Stimulated activated CD4-positive, alpha-beta T cell treated with anti-CD3 and anti-CD28 coated beads, Interleukin-4, amount 100 ng/mL, for 24 hours (primary cell): ENCODE data around the gene CAMK1D.

ENCODE experiments used
- DNase-seq: peaks from one replicate; pipeline ENCODE4 v3.0.0-alpha.2; 2020

Gene CAMK1D

DNA sequence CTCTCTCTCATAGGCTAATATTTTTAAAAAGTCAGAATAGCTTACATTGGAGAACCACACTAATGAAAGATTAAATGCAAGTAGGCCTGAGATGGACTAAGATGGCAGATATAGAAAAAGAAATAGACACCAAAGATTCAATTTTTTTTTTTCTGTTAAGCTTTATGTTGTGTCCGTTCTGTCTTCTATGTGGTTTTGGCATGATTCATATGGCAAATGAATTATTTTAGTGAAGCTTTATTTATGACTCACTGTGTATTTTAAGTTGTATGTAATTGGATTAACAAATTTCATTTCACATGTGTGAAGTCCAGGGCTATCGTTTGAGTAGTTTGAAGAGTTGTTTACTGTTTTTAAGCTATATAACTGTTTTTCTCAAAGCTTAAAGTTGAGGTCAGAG, 214.8 kb downstream of the CAMK1D start:
- no peak for DNase-seq

DNA sequence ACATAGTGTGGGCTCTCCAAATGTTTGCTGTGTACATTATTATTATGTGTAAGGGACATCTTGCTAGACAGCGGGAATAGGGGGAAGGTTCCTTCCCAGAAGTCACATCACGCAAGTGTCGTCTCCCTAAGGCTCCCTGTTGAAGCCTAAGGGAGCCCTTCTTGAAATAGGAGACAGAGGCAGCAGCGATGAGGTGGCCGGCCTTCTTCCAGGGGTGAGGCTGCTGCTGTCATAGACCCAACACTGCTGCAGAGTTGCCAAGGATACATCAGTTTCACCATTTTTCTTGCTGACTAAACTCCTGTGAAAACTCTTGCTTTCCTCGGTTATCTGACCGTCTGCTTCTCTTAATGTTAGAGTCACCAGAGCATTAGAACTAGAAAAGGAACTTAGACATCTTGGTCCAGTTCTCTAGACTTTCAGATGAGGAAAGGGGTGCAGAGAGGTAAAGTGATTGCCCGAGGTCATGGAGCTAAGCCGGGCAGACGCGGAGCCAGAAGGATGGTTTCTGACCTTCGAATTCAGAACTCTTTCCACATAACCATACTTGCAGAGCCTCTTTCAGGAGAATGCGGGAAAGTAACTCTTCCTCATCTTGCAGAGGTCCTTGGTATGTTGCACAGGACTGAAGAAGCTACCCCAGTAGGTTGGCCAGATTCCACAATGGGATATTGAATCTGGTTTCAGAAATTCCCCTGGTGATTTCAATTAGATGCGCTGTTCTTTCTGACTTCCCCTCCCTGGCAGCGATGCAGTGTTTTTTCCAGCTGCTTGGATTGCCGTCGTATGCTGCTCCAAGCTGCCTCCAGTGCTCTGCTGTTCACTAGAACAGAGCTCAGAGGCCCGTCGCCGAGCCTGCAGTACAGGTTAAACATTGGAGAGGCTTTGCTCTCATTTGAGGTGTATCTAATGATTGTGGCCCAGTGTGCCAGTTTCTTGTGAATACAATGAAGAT, 217.1 kb downstream of the CAMK1D start:
- no peak for DNase-seq

DNA sequence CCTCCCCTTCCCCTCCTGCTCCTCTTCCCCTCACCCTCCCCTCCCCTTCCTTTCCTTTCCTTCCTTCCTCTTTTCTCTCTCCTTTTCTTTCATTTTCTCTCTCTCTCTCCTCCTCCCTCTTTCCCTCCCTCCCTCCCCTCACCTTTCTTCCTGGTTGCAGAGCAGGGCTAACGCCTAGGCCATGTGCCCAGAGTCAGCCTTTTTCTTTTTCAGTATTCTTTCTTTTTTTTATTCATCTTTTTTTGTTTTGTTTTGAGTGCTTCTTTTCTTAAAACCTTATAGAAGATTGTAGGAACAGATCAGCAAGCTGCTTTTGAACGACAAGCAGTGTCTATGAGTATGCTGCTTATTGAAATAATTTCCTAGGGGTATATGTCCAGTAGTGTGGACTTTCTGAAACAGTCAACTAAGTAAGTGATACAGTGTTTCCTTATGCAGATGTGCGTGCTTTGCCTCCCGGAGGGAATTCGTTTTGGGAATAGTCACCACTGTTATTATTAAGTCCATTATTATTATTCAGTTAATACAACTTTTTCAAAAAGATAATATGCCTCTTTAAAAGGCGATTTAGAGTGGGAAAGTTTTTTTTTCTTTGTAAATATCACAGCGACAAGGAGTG, 219.2 kb downstream of the CAMK1D start:
- no peak for DNase-seq

DNA sequence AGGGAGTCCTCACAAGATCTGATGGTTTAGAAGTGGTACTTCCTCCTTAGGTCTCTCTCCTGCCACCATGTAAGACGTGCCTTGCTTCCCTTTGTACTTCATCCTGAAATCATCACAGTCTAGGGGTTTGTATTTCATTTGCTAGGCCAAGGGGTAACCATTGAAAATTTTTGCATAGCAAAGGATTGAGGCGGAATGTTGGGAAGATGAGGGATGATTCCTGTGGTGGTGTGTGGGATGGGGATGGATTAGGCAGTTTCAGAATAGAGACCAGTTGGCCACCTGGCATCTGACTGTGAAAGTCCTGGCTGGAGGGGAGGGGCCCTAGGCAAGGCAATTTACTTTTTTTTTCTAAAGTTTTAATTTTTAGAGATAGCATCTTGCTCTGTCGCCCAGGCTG, 222.9 kb downstream of the CAMK1D start:
- DNase-seq: no peak

DNA sequence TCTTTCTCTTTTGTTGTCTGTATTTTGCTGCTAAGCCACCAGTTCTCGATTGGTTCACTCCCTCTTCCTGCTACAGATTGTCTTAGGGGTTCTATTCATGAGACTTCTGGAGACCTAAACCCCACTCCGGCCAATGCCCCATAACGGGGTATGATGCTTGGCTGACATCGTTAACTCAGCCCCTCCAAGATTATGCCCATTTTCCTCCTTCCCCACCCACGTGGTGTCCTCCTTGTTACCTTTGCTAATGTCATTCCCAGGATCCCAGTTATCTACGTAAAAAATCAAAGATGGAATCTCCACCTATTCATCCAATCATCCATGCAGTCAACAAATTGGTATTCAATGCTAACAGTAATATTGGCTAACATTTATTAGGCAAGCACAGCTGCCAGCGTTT, 228.3 kb downstream of the CAMK1D start:
- DNase-seq: no peak

DNA sequence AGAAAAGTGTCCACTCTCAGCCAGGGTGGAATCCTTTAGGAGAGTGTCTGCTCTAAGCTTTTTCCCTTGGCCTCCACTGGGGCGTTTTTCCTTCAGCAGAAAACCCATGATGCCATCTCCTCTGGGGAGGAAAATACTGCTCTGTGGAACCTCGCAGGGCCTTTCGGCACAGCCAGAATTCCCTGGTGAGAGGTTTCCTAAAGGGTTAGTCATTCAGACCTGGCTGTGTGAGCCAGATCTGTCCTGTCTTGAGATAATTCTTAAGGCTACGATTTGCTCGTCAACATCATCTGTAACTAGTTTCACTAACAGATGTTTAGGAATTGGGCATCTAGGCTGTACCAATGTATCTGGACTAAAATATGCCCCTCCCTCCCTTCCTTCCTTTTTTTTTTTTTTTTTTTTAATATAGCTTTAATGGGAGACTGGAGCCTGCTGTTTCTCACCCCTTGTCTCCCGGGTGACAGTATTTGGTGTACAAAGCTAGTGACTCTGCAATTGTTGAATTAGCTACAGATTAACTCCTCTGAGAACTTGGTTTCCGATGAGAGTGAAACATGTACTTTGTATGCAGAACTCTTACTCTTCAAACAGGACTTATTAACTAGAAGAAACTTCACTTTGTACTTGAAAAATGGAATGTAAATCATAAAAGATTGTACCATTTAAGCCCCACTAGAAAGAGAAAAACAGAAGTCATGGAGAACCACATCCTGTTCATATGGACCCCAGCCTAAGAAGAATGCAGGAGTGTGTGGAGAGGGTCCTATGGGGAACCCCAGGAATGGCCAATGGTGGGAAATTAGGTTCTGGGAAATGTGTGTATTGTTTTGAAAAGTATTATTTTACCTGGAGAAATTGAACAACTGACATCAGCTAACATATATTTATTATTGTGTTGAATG, 230.9 kb downstream of the CAMK1D start:
- DNase-seq: no peak

DNA sequence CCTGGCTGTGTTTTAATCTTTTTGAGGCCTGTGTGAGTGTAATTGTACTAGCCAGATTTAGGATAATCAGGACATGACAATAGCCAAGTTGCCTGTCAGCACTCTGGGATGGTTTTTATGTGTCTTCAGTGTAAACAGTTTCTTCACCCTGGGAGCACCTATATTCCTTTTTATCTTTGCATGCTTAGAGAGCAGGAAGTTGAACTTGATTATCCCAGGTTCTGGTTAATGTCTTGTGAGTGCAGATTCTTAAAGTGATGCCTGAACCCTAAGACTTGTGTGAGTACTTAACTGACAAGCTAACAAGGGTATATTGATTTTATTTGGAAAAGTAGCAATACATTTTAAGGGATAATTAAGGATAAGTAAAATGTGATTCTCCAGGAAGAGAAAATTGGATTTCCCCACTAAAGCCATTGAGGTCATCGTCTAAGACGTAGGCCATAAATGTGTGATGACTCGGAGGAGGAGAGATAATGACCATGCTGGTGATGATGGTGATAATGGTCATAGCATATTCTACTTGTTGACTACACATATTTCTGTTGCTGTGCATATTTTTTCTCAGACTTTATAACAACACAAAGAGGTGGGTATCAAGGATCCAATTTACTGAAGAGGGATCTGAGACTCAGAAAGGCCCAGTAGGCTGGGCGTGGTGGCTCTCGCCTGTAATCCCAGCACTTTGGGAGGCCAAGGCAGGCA, 234.7 kb downstream of the CAMK1D start:
- DNase-seq: no peak

DNA sequence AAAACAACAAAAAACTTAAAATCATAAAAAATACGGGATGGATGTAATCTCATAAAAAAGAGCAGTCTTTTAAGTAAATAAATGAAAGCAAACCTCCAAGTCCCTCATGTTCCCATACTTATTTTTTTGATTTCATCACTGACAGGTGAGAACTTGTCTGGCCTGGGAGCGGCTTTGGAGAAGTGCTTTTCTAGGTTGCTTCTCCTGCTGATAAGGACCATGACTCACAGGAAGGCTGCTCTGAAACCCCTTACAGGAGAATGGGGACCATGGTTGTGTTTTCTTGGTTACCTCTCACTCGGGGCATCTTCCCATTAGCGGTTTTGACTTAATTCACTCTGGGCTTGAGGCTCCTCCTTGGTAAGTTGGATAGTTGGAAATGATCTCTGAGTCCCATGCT, 237.4 kb downstream of the CAMK1D start:
- no peak for DNase-seq

DNA sequence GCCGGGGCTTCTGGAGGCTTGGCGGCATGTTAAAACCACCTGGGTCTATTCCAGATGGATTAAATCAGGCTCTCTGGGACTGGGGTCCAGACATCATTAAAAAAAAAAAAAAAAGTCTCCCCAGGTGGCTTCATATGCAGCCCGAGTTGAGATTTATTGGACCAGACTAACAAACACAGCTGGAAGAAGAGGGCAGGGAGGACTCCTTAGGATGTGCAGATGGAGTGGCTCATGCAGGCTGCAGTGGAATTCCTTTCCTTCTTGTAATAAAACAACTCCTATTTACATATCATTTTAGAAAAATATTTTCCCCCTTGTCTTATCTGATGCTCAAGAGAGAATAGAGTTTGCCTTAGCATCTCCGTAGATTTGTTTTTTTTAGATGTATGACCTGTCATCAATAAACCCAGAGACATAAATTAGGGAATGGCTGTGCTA, 238.1 kb downstream of the CAMK1D start:
- DNase-seq: no peak

DNA sequence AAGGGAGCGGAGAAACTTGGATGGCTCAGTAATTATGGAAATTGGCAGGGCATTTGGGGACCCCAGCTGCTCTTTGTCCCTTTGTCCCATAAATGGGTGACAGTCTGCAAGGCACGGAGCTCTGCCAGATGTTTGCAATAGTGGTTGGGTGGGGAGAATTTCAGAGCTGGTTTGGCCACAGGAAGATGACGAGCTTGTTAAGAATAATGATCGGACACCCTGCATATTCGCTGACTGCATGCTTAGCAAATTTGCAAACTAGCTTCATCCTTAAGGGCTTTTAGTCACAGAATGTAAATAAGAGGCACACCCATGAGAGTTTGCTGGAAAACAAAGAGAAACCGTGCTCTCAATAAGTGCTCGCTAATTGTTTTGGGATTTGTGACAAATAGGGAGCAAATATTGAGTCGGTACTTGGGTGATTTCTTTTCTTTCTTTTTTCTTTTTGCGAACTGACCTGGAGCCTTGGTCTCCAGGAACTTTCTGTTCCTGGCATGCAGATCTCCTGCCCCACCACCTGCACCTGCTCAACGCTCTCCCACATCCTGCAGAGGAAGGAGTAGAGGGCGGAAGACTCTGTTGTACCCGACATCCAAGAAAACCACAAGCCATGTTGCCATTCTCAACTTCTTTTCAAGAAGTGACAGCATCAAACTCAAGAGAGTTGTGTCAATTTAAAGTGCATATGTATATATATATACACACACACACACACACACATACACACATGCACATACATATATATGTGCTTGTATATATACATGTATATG, 238.9 kb downstream of the CAMK1D start:
- DNase-seq: no peak

DNA sequence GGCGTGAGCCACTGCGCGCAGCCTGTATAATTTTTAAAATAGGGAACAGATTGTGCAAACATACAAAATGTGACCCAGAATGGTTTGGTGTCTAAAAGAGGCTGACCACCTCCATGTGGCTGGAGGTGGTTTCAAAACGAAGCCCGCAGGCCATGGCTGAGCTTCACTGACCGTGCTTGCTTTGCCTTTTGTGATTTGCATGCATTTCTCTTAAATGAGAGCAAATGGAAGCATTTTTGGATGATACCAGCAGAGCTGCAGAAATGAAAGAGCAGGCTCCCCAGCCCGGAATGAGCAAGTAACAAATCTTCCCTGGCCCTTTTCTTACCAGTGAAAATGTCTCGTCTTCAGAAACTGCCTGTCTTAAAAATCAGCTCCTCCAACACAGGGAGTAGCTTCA, 239.9 kb downstream of the CAMK1D start:
- no peak for DNase-seq

DNA sequence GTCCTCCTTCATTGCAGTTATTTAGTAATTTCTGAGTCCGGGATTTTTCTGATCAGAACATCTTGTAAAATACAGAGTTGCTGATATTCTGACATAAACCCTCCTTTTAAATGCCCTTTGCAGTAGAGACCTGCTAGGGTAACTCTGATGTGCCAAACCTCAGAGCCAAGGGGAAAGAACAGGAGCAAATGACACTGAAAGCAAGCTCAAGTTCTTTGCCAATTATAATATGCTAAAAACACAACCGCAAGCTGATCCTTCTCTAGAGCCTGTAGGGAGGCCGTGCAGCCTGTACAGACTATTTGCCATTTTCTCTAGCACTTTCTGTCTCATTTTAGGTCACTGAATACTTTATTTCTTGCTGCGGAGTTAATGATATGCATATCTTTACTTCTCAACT, 240.4 kb downstream of the CAMK1D start:
- DNase-seq: no peak

DNA sequence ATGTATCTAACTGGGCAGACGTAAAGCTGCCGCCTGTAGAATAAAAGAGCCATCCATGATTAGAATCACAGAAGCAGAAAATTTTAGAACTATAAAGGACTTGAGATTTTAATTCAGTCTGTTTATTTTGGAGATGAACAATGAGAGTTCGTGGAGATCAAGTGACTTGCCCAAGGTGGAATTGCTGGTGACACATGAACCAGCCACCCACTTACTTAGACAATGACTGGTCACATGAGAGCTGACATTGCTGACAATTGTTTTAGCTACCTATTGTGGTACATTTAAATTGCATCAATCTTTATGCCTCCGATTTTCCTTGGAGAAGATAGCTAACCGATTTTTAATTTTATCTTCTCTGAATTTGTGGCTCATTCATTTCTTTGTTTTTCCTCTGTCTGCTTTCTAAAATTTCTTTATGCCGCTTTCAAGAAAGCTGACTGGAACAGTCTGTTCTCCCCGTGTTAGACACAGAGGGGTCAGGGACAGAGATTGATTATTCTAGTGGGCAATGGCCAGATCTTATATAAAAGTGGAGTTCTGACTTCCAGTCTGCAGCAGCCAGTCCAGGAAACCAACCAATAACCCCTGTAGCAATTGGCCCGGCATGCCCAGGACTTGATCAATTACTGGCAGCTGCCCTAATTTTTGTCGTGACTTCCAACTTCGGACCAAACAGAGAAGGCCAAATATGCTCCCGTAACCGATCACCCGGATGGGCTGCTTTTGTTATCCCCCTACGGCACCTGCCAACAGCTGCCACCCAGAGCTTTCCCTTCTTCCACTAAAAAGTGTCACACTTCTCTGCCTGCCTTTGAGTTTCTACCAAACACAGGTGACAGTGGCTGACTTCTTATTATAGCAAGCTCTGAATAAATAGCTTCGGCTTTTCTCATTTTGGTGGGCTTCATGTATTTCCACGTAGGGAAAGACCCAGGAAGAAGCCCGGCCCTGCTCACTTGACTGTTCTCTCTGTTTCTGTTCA, 241.6 kb downstream of the CAMK1D start:
- DNase-seq: no peak

DNA sequence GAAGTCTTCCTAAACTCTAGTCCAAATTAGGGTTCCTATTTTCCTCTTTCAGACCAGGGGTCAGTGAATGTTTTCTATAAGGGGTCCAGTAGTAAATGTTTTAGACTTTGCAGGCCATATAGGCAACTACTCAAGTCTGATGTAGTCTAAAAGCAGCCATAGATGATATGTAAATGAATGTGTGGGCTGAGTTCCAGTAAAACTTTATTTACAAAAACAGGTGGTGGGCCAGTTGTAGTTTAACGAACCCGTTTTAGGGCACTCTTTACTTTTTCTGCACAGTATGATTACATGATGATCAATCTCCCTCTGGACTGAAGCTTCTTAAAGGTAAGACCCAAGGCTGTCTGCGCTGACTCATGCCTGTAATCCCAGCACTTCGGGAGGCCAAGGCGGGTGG, 243.6 kb downstream of the CAMK1D start:
- no peak for DNase-seq

DNA sequence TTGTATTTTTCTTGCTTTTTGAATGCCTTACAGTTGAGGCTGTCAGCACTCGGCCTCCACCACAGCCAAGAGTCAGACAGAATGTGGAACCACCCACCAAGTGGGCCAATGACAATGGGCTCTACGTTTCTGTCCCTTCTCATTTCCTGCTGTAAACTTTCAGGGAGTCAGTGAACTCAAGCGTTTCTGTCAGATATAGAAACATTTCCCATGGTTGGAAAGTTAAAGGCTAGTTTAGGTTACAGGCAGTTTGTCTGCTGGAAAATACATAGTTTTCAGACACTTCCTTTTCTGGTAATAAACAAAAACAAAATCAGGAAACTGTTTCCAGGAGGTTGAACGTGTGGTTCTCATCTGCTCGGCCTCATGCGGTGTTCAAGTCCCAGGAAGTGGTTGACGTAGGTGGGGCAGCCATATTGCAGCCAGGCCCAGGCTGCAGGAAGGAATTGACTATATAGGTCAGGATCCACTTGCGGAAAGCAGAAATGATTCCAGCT, 245.1 kb downstream of the CAMK1D start:
- peak; percentile 30 for DNase-seq

DNA sequence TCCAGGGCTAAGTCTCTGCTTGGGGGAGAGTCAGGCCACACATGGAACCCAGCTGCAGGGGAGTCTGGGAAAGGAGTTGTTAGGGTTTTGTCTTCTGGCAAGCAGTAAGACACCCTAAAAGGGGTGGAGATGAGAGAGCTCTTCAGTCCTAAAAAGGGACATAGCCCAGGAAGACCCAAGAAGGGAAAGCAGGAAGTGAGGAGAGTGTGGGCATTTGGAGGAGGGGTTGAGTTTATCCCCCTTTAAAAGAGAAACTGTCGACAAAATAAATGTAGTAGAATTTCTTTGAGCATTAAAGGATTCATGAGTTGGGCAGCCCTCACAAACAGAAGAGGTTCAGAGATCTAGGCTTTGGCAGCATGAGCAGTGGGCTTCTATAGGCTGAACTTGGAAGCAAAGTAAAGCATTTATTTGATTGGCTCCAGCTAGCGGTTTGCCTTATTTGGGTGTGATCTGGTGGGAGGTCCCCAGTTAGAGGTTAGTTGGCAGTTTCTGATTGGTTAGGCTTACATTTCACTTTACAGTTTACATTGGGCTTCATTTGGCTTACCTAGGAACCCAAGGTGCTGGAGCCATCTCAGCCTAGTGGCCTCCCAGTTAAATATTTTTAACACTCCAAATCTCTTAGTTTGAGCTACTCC, 246.7 kb downstream of the CAMK1D start:
- DNase-seq: no peak

DNA sequence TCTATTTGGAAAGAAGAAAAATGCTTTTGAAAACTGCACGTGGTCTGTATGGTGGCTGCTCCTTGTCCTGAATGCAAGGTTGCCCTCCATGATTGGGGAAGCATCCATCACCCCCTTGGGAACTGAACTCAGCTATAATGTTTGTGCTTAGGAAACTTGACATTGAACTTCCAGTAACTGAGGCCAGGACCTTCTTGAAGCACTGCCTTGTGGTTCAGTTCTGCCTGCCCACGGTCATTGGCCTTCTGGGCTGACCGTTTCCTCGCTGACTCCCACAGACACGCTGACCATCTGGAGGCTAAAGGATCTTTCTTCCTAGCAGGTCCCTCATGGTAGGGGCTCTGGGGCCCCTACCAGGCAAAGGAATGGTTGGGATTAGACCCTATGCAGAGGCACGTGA, 247.8 kb downstream of the CAMK1D start:
- no peak for DNase-seq

DNA sequence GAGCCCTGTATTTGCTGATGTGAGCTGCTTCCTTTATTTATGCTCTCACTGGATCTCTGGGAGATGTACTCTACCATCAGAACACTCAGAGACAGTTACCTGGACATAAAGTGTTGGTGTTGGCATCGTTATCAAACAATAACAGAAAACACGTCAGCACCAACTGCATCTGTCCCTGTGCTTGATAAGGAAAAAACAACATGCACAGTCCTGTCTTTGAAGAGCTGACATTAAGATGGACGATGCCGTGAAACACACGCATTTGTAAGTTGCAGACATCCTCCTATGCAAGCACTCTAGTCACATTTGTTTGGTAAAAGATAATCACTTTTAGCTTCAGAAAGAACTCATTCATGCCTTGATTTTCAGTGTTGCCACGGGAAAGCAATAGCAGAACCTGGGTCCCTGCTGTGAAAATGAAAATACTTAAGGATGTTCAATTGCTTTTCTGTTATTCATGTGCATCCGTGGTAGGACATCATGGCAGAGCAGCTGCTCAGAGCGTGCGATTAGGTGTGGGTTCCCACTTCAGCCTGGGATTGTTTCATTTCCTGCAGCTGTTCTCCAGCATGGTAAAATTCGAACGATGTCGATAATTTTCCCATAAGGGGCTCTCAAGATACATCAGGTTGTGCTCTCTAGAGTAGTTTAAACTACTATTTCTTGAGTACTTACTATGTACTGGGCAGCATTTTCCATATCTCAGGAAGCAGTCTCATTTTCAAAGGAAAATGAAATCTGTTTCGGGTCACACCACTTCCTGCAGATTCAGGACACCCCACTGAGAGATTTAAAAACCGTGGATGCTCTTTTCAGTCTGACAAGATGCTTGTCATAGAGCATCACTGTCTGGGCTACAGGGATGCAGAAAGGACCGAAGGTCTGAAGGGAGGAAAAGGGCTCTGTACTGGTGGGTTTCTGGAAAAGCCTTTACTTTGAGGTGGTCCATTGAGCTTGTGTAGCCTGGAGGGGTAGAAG, 248.7 kb downstream of the CAMK1D start:
- DNase-seq: no peak

DNA sequence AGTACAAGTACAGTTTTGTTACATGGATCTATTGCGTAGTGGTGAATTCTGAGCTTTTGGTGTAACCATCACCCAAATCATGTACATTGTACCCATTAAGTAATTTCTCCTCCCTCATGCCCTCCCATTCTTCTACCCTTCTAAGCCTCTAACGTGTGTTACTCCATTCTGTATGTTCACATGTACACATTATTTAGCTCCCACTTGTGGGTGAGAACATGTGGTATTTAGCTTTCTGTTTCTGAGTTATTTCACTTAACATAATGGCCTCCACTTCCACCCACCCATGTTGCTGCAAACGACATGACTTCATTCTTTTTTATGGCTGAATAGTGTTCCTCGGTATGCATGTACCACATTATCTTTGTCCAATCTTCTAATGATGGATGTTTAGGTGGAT, 251.3 kb downstream of the CAMK1D start:
- no peak for DNase-seq
